Epithelial cell of esophagus (primary cell): ENCODE data around the gene PHPT1.
"Not testable (repeated sequence)": the region's sequence is repeated elsewhere in the genome, so short reads cannot be mapped to it uniquely, and the experiment has no call there.

Source experiments
- DNase-seq: peaks from one replicate; pipeline ENCODE4 v3.0.0; 2010; ENCODE audit warnings: low read depth
- H3K4me3 ChIP-seq: 2 replicates; pipeline ENCODE4 v1.5.1; 2011; ENCODE audit warnings: mild to moderate bottlenecking, low read length, control low read depth
- CTCF ChIP-seq: IDR thresholded peaks from 2 replicates; pipeline ENCODE4 v1.5.1; 2011; ENCODE audit warnings: low read depth, mild to moderate bottlenecking, low read length, control low read depth, inconsistent platforms; ENCODE audit not compliant: insufficient read depth; ENCODE audit errors: missing control alignments

PHPT1 gene

GRCh38 chr9:136862849-136863622 lies 13.8 kb downstream of the PHPT1 start:
- TF ChIP-seq CTCF, result no peak
- DNase-seq, result no peak
- H3K4me3 ChIP-seq, result no peak overlapping the region

GRCh38 chr9:136863623-136864273 lies 14.5 kb downstream of the PHPT1 start:
- TF ChIP-seq CTCF, result no peak
- no peak overlapping the region for H3K4me3 ChIP-seq

GRCh38 chr9:136865041-136865767 lies 16.0 kb downstream of the PHPT1 start:
- no peak for TF ChIP-seq CTCF
- peak overlapping the region; percentile 74 for H3K4me3 ChIP-seq
- no peak for DNase-seq

More at GRCh38 chr9:136863623-136864273, 14.5 kb downstream of the PHPT1 start:
- no peak for DNase-seq

GRCh38 chr9:136865768-136866103 lies 16.5 kb downstream of the PHPT1 start:
- no peak for DNase-seq

GRCh38 chr9:136866898-136867421 lies 17.8 kb downstream of the PHPT1 start:
- peak overlapping the region; percentile 74 for H3K4me3 ChIP-seq
- not testable (repeated sequence) for DNase-seq

More at GRCh38 chr9:136865768-136866103, 16.5 kb downstream of the PHPT1 start:
- no peak for TF ChIP-seq CTCF
- peak overlapping the region; percentile 74 for H3K4me3 ChIP-seq

- no peak for DNase-seq
- no peak for TF ChIP-seq CTCF
- no peak overlapping the region for H3K4me3 ChIP-seq
These were observed 18.3 kb downstream of the PHPT1 start for GRCh38 chr9:136867480-136867879.

- TF ChIP-seq CTCF, result no peak
- H3K4me3 ChIP-seq, result no peak overlapping the region
- no peak for DNase-seq
These were observed 18.7 kb downstream of the PHPT1 start for GRCh38 chr9:136867917-136868316.
